ENCODE measurements around the gene THPO.

Gene THPO

DNA sequence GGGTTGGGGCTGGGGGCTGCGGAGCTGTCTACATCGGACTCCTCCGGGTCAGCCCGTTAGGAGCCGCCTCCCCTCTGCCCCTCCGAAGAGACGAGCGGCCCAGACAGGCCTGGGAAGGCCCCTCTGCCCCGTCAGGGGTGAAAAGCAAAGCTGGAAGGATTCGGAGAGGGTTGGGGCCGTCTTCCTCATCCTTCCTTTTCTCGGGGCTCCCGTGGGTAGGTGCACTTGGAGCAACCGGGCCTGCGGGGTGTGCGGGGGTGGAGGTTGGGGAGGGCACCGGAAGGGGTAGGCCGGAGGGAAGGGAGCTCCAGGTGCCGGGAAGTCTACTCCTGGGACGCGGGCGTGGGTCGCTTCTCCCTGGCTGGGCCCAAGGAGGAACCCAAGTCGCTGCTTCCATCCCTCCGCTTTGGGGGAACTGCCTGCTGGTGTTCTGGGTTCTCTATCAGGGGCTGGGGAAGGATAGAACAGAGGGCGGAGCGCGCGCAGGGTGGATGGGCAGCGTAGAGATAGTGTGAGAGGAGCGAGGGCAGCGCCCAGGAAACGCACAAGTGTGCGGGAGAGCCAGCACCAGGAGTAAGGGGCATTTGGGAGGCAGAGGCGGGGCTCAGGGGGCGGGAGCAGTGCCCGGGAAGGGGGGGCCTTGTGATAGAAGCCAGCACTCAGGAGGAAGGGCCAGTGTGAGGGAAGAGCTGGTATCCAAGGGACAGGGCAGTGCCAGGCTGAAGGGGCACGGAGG lies 15.9 kb downstream of the THPO start:
- peak; percentile 36 for DNase-seq

DNA sequence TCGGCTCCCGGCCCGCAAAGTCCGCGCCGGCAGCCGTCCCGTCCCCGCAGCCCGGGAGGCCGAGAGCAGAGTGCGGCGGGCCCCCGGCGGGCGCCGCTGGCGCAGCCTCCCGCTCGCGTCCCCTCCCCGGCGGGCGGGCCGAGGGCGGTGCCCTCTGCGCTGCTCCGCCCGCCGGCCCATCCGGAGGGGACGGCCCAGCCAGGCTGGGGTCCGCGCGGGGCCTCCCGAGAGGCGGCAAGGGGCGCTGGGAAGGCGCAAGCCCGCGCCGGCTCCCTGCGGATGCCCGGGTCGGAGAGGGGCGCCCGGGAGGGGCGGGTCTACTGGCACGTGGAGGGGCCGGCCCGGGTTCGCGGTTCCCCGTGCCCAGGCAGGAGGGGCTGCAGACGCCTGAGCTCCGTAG lies 16.5 kb downstream of the THPO start, which contains the start of the genes CLCN2 and POLR2H:
Gene CLCN2 (minus strand): TSS at position 74 of the 400 bp plus-strand sequence. CDS start 126 bp downstream, outside the sequence.
Gene POLR2H (plus strand): TSS at position 179 of the 400 bp plus-strand sequence. CDS start 1,783 bp downstream, outside the sequence.
- peak; percentile 49 for DNase-seq

DNA sequence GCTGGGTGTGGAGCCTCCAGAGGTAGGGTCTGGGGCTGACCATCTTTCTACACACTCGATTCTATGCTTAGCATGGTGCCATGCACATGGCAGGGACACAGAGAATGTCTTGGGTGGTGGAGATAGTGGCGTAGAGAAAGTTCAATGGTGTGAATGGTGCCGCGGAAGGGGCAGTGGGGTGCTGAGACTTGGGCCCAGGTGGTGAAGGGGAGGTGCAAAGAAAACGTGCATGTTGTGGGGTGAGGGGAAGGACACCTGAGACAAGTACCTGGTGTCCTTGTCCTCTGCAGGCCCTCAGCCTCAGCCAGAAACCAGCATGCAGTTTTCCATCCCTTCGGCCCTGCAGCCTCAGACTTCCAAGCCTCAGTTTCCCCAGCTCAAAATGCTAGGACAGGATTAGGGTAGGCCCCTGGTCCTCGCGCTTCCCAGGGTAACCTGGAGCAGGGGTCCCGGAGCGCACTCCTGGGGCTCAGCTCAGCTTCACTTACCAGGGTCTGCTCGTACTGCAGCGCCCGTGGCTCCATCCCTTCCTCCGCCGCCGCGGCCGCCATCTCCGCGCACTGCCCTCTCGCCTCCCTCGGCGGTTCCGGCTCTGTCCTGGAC lies 17.0 kb downstream of the THPO start:
- no peak for DNase-seq

DNA sequence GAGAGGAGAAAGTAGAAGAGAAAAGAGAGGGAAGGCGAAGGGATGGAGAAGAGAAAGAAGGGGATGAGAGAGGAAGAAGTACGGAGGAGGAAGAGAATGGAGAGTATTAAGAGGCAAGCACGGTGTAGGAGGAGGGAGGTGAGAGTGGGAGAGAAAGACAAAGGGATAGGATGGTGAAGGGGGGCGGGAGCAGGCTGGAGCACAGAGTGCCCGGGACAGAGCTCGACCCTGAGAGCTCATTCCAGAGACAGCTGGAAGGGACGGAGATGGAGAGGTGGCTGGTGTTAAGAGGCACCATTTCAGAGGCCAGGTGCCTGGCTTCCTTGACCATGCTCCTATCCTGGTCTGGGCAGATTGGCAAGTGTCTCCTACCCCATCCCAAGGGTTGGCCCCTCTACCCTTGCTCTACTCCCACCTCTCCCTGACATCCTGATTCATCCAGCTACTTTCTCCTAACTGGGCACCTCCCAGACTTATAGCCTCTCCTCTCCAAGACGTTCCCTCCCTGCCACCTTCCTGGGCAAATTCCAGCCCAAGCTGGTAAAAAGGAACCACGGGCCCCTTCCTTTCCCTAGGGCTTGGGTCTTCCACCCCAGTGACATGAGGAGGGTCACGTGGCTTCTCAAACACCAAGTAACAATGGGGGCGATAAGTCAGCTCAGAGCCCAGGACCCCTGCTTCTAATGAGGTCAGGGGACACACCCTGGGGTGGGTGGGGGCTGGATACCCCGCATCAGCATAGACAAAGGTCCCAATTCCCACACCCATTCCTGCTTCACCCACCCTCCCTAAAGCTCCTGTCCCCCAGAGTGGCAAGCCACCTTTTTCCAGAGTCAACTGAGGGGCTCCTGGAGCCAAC lies 17.7 kb downstream of the THPO start:
- no peak for DNase-seq

DNA sequence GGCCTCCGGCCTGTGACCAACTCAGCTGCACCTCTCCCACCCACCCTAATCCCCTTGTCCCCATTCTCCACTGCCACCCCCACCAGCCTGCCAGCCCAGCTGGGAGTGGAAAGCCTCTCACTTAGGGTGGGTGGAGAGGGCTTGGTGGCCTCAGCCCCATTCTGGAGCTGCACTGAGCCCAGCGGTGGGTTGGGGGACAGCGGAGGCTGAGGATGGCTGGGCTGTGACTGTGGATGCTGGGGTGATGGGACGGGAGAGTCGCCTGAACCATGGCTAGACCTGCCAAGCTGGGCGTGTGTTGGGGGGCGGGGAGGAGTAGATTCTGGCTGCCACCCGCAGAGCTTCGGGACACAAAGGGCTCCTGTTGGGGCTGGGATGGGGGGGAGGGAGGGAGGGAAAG lies 18.4 kb downstream of the THPO start:
- no peak for DNase-seq

DNA sequence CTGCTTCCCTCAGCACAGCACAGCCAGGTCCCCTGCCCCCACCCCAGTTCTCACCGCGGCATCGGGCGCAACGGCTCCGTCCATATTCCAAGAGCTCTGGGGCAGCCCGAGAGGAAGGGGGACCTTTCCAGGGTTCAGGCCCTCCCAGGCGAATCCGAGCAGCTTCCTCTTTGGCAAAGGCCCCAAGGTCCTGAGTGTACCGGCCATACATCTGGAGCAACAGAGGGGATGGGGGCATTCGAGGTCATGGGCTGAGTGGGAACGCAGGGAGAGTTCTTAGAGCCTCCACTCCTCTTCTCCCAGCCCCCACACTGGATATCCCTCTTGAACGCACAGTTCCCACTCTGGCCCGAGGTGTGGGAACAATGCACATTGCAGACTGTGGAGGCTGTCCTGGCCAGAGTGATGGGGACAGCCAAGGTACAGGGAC lies 19.1 kb downstream of the THPO start:
- DNase-seq, result no peak

DNA sequence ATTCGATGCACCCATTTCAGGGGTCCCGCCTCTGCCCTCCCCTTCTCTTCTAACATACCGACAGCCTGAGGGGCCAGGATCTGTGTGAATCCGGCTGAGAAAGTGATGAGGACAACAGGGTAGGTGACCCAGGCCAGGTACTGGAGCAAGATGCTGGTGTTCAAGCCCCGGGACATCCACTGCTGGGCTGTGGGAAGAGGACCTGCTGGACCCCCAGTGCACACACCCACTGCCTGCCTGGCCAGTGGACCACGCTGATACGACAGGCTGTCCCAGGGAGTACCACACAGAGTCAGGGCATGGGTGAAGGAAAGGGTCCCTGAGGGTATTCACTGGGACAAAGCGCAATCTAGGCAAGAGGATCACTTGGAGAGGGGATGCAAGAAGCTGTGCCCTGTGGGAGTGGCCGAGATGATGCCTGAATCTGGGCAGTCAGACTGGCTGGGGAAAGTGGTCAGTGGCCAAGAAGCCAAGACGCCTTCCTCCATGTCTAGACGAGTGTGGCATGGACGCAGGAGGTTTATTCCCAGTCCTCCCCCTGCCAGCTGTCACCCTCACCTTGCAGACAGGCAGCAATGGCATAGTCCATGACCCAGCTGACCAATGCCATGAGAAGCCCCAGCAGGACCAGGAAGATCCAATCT lies 19.8 kb downstream of the THPO start:
- no peak for DNase-seq

DNA sequence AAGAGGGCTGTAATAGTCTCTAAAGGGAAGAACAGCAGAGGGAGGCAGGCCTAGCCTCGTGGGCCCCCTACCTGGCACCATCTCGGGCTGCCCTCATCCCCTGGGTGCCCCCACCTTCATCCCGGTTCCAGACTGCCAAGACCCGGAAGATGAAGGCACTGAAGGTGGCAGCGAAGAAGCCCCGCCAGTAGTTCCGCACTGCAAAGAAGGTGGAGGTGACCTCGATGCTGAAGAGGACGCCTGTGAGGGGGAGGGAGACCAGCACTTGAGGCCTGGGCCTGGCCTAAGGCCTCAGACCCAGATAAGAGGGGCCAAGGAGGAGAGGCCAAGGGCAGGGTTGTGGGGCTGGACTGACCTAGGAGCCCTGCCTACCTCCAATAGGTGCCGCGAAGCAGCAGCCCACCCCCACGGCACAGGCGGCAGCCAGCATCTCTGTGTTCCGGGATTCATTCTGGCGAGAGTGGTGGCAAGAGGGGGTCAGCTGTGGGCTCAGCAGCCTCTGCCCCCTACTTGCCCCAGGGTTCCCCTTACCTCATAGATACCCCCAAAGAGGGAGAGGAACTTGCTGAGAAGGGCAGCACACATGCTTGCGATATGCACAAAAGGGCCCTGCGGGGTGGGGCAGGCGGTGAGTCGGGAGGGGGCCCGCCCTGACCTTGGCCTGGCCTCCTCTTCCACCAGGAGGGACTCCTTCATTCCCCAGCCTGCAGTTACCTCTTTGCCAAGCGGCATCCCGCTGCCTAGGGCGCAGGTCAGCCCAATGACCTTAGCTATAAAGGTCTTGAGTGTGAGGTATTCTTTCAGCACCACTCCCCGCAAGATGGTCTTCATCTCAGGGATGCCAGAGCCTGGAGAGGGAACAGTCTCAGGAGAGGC lies 20.5 kb downstream of the THPO start:
- DNase-seq, result no peak

DNA sequence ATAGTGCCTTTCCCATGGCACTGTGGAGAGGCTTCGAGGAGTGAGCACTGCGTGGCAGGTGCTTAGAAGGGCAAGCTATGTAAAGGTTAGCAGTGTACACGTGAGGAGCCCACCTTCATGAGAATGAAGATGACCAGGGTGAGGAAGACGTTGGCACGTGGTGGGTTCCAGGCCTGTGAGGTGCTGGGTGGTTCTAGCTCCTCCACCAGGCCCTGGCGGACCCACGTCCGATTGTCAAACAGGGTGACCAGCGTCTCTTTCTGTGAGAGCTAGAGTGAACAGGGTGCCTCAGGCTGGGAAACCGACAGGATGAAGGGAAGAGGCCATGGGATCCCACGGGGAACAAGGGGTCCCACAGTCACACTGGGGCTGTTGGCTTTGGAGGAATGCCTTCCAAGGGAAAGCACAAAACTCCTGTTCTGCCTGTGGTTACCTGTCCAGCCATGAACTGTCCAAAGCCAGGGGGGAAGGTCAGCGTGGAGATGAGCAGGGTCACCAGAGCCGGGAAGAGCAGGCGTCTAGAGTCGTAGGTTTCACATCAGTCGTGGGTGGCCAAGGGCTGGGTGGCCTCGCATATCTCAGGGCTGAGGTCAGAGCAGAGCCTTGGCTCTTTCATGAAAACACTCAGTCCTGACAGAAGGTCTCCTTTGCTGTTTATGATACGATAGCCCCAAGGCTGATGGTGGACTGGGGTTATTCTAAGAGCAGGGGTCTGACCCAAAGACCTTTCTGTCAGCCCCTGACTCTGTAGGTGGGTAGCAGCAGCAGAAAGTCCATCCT lies 22.6 kb downstream of the THPO start:
- DNase-seq, result no peak

DNA sequence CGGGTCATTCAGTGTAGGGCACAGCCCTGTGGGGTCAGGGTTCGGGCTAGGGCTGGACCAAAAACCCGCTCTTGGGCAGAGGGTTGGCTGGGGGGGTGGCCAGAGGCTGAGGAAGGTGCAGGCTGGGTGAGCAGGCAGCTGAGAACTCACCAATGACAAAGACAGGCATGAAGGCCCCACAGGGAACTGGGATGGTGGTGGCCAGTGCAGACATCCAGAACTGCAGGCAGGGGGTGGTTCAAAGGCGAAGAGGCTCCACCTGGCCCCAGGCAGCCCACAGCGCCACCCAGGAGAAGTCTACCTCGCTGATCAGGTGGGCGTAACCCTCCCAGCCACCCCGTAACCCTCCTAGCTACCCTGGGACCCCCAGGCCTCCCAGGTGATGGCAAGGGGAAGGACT lies 23.3 kb downstream of the THPO start:
- no peak for DNase-seq

DNA sequence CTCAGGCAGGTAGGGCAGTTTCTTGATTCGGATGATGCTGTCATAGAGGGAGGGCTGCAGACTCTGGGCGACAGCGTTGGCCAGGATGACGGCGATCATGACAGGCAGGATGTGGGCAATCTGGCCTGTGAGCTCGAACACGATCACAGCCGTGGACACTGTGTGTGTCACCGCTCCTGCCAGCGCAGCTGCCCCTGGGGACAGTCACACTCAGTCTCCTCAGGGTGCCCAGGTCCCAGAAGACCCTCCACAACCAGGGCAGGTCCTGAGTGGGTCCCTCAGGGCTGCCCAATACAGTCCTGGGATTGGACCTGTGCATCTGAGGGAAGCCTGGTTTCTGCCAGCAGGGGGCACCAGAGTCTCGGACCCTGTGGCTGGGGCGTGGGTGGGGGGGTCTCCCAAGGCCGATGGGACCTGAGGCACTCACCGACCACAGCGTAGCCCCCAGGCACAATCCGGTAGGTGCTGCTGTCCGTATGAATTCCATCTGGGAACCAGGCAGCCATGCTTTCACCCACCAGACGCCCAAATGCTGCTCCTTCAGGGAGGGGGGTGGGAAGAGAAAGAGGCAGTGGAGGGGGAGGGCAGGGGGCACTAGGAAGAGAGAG lies 23.8 kb downstream of the THPO start:
- no peak for DNase-seq

DNA sequence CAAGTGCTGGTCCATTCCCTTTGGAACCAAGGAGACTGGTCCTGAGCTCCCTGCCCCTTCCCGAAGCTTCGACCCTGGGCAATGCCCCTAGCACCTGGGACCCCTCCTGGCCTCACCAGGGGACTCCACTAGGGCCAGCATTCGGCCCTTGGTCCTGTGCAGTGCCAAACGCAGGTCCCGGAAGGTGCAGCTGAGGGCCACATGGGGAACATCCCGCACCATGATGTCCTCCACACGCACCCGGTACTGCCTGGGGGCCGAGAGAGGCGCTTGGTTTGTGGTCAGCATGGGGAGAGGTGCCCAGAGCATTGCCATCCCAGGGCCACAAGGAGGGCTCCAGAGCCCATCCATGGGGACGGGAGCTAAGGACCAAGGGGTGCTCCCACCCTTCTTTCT lies 24.5 kb downstream of the THPO start:
- DNase-seq, result no peak

DNA sequence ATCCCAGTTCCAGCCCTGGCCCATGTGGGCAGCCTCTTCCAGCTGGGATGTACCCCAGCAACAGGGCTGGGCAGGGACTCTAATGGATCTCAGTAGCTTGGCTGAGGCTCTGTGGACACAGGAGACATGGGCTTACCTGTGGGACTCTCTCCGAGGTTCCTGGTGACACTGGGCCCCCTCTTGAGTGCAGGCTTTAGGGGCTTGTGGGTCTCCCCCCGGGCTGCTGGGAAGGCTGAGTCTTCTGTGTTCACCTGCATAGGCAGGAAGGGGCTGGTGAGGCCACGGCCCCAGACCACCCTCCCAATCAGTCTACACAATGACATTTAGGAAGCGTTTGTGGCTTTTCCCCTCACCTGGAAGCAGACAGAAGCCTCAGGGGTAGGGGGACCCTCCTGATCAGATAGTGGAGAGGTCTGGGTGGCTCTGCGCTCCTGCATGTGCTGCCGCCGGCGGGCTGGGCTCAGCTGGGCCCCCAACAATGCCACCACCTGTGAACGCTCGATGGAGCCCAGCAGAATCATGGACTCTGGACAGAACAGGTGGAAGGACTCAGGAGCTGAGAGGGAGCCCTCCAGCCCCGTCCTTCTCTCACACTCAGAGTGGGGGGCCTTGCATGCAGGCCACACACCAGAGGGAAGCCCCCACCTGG lies 25.0 kb downstream of the THPO start:
- no peak for DNase-seq

DNA sequence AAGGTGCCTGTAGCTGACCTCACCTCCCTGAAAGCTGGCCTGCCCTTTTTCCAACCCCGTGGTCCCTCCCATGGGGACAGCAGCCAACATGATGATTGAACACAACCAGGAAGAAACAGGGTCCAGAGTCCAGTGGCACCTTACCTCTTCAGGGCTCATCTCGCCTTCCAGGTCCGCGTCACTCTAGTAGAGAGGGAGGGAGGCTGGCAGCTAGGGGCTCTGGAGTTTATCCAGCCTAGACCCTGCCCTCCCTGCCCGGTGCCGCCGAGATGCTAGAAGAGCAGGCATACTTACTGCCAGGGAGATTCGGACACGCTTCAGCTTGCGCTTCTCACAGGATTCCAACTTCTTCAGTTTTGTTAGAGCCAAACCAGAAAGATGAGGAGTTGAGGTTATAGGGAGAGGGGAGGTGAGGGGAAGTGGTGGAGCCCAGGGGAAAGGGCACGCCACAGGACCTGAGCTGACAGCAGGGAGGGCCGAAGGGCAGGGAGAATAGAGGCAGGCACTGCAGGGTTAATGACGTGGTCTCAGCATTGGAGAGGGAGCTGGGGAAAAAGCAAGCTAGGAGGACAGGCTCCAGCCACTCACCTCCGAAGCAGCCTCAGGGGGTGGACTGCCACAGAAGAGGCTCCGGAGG lies 25.7 kb downstream of the THPO start:
- DNase-seq, result no peak

DNA sequence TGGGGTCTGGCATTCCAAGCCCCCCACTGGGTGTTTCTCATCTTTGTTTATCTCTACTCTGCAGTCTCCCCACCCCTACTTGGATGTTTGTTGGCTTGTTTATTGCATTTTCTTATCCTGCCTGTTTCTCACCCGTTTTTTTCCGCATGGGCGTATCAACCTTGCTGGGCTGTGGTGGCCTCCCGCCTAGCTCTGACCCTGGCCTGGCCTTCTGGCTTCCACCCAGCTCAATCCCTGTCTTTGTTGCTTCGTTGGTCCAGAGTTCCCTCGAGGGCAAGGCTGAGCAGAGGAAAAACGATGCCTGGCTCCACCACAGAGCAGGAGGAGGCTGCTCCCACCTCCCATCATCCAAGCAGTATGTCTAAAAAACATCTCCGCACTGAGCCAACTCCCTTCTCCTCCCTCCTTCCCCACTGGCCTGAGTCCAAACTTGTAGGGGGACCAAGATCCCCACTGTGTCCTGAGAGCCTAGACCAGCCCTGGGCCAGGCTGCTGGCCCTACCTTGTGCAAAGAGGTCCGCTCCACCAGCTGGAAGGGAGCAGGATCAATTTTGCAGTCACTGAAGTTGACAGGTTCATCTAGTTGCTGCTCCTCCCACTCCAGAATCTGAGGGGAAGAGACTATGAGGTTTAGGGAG lies 26.4 kb downstream of the THPO start:
- DNase-seq, result no peak

DNA sequence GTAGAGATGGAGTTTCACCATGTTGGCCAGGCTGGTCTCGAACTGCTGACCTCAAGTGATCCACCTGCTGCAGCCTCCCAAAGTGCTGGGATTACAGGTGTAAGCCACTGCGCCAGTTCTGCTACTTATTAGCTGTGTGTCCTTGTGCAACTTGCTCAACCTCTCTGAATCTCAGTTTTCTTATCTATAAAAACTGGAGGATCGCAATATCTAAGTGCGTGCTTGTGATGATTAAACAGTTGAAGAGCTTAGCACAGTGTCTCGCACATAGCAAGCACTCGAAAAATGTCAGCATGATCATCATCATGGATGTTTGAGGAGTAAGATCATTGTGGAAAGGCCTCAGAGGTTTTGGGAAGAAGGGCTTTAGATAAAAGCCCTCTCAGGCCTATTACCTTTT lies 27.4 kb downstream of the THPO start:
- DNase-seq, result no peak

DNA sequence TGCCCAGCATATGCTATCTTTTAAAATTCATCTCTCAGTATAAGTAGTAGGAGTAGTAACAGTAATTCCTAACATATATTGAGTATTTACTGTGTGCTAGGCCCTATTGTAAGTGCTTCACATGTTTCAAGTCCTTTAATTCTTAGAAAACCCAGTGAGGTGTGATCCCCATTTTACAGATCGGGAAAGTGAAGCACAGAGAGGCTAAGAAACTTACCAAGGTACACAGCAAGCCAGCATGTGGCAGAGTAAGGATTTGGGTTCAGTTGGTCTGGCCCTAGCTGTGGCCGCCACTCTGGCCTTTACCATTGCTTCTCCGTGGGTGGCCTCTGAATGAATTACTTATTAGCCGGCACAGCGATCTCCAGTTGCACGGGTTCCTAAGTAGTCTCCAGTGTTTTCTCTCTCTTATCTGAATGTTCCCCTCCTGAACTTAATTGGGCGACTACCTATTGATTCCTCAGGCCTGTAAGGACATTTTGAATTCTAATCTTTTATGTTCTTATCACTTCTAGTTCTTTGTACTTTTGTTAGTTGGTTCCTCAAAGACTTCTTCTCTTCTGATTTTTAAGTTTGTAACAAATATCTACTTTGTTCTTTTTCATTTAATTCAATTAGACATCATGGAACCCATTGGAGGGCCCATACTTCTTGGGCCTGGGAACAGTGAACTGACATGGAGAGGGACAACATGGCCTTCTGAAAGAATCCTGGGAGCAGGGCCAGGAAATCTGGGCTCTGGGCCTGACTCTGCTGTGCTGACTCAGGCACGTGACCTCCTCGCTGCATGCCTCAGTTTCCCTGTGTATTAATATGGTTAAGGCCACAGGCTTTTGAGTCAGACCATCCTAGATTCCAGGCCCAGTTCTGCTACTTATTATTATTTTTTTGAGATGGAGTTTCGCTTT lies 28.2 kb downstream of the THPO start:
- DNase-seq, result no peak

DNA sequence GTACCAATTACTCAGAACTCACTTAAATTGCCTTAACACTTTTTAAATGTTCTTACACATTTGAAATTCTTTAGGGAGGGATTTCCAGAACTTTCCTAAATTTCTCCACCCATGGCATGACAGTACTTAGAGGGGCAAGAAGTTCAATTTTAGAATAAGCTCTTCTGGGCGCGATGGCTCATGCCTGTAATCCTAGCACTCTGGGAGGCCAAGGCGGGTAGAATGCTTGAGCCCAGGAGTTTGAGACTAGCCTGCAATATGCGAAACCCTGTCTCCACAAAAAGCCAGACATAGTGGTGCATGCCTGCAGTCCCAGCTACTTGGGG lies 30.0 kb downstream of the THPO start:
- no peak for DNase-seq

Measured in fibroblast of upper back skin (primary cell).